K562 (cell line): ENCODE measurements around the gene HEXD.

ENCODE experiments used
- HDAC1 ChIP-seq, 2 experiments: fragments of 450-650 bp; IDR thresholded peaks; 2 replicates each; pipeline ENCODE4 v1.6.1; 2016 to 2017; ENCODE audit warnings: inconsistent platforms in 1 of 2, mild to moderate bottlenecking in 1 of 2, moderate library complexity in 1 of 2
- ZNF3 ChIP-seq: fragments of 250-450 bp; sonication (Bioruptor Pico); IDR thresholded peaks from 2 replicates; pipeline ENCODE4 v1.5.0; 2021; ENCODE audit warnings: mild to moderate bottlenecking, moderate library complexity
- TF ChIP-seq, protein P1 (sequence below): sonication (generic); formaldehyde crosslinking; IDR thresholded peaks from 2 replicates; pipeline ENCODE4 v1.5.0; 2020; ENCODE audit warnings: missing genetic modification reagents
- TF ChIP-seq, protein P2 (sequence below): sonication (generic); formaldehyde crosslinking; IDR thresholded peaks from 2 replicates; pipeline ENCODE4 v1.8.1; 2023; ENCODE audit warnings: mild to moderate bottlenecking, missing genetic modification reagents
- TF ChIP-seq, protein P3 (sequence below): fragments of 250-450 bp; sonication (Bioruptor Pico); IDR thresholded peaks from 2 replicates; pipeline ENCODE4 v1.5.0; 2020; ENCODE audit warnings: mild to moderate bottlenecking, borderline replicate concordance

DNA sequence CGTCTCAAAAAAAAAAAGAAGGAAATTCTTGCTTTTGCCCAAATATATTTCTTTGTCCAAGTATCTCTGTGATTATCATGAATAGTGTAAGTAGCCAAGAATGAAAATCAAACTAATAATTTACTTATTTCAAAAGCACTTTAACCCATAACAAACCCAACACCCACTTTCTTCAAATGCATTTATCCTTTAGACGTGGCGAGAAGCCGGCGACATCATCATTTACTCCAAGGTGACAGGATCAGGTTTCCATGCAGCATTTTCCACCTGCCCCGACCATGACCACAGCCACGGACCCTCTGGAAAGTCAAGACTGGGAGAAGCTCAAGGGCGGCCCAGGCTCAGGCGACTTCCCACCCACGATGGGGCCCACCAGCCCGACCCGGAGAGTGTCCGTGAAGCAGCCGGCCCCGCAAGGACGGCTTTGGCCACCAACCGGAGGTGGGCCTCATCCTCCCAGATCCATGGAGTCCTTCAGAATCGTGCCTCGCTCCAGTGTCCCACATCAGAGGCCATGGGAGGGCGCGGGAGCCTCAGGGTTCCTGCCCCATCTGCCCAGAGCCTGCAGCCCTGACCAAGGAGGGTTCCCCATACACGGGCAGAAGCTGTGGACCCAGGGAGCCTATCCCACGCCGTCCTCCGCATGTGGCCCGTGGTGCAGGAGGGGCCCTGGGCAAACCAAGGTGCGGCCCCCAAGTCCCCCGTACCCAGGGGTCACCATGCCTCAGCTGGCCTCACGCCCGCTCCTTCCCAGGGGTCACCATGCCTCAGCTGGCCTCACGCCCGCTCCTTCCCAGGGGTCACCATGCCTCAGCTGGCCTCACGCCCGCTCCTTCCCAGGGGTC is 27.9 kb upstream of the HEXD start:
- TF ChIP-seq, protein P1, sequence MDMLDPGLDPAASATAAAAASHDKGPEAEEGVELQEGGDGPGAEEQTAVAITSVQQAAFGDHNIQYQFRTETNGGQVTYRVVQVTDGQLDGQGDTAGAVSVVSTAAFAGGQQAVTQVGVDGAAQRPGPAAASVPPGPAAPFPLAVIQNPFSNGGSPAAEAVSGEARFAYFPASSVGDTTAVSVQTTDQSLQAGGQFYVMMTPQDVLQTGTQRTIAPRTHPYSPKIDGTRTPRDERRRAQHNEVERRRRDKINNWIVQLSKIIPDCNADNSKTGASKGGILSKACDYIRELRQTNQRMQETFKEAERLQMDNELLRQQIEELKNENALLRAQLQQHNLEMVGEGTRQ (CRISPR knock-in tag), result no peak
- TF ChIP-seq, protein P2, sequence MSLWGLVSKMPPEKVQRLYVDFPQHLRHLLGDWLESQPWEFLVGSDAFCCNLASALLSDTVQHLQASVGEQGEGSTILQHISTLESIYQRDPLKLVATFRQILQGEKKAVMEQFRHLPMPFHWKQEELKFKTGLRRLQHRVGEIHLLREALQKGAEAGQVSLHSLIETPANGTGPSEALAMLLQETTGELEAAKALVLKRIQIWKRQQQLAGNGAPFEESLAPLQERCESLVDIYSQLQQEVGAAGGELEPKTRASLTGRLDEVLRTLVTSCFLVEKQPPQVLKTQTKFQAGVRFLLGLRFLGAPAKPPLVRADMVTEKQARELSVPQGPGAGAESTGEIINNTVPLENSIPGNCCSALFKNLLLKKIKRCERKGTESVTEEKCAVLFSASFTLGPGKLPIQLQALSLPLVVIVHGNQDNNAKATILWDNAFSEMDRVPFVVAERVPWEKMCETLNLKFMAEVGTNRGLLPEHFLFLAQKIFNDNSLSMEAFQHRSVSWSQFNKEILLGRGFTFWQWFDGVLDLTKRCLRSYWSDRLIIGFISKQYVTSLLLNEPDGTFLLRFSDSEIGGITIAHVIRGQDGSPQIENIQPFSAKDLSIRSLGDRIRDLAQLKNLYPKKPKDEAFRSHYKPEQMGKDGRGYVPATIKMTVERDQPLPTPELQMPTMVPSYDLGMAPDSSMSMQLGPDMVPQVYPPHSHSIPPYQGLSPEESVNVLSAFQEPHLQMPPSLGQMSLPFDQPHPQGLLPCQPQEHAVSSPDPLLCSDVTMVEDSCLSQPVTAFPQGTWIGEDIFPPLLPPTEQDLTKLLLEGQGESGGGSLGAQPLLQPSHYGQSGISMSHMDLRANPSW (CRISPR knock-in tag), result no peak
- TF ChIP-seq HDAC1 (IDR thresholded peaks at IDR 0.05) (no peak), ZNF3 (CRISPR knock-in tag) (no peak)
- TF ChIP-seq, protein P3, sequence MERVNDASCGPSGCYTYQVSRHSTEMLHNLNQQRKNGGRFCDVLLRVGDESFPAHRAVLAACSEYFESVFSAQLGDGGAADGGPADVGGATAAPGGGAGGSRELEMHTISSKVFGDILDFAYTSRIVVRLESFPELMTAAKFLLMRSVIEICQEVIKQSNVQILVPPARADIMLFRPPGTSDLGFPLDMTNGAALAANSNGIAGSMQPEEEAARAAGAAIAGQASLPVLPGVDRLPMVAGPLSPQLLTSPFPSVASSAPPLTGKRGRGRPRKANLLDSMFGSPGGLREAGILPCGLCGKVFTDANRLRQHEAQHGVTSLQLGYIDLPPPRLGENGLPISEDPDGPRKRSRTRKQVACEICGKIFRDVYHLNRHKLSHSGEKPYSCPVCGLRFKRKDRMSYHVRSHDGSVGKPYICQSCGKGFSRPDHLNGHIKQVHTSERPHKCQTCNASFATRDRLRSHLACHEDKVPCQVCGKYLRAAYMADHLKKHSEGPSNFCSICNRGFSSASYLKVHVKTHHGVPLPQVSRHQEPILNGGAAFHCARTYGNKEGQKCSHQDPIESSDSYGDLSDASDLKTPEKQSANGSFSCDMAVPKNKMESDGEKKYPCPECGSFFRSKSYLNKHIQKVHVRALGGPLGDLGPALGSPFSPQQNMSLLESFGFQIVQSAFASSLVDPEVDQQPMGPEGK (CRISPR knock-in tag), result no peak
